Muscle of leg (tissue), 11 donors: ENCODE data around the gene MED17. TPM values are rescaled to one million over a fixed set of nuclear protein-coding genes. Genes with fewer than 3 reads are reported as not detected.
"Not testable (repeated sequence)": the region's sequence is repeated elsewhere in the genome, so short reads cannot be mapped to it uniquely, and the experiment has no call there.

ENCODE experiments used
- DNase-seq: peaks from one replicate; pipeline ENCODE4 v3.0.0; 2013
- H3K27ac ChIP-seq: one replicate; pipeline ENCODE4 v1.5.1; 2013; ENCODE audit warnings: mild to moderate bottlenecking, low read length, control low read depth
- H3K27me3 ChIP-seq: one replicate; pipeline ENCODE4 v1.6.1; 2013; ENCODE audit warnings: low read length; ENCODE audit not compliant: control insufficient read depth, insufficient read depth
- H3K36me3 ChIP-seq: one replicate; pipeline ENCODE4 v1.6.1; 2013; ENCODE audit warnings: low read length; ENCODE audit not compliant: control insufficient read depth, insufficient read depth
- H3K4me1 ChIP-seq: one replicate; pipeline ENCODE4 v1.6.1; 2013; ENCODE audit warnings: low read length; ENCODE audit not compliant: control insufficient read depth, insufficient read depth
- H3K4me3 ChIP-seq: one replicate; pipeline ENCODE4 v1.5.1; 2013; ENCODE audit warnings: low read length, control low read depth
- H3K9me3 ChIP-seq: replicated peaks from 2 replicates; pipeline ENCODE4 v1.6.1; 2013; ENCODE audit warnings: low read depth, low read length; ENCODE audit not compliant: control insufficient read depth
- WGBS: methylation state at CpG from one replicate; pipeline ENCODE4 v1.1.5; 2013; ENCODE audit warnings: missing lambda C conversion rate; ENCODE audit not compliant: insufficient coverage; 5-methylcytosine and 5-hydroxymethylcytosine counted together
- polyA plus RNA-seq, 8 donors: library from polyadenylated mRNA; unstranded; fragments of 120-200 nt; gene quantifications; one replicate each; pipeline versions ENCODE4 v1.2.1 to v1.2.3, GENCODE V29; 2013; ENCODE audit warnings: inconsistent platforms in 1 of 8, low replicate concordance in 1 of 8; ENCODE audit not compliant: insufficient read length in 8 of 8, insufficient read depth in 1 of 8
- total RNA-seq: library from RNA; stranded (reverse); fragments of 120-200 nt; gene quantifications from one replicate; pipeline ENCODE4 v1.2.4, GENCODE V29; 2013

MED17 gene
- total and polyA plus RNA-seq, 9 donors, result 18.0 to 31.9 (median 22.2) TPM

- Histone ChIP-seq H3K4me3 (peak overlapping the region; percentile 96), H3K27ac (peak overlapping the region; percentile 99), H3K9me3 (no peaks in the 10 kb centered on the region), H3K4me1 (peaks cover 13% of the 10 kb centered on the region), H3K36me3 (peaks cover 21% of the 10 kb centered on the region), H3K27me3 (no peaks in the 10 kb centered on the region)
- 0% methylated on average over 16 of the region's 20 CpGs for WGBS
- DNase-seq, result peak; percentile 77
Observed at GRCh38 chr11:93740730-93741093, 43.4 kb upstream of the MED17 start.

DNA sequence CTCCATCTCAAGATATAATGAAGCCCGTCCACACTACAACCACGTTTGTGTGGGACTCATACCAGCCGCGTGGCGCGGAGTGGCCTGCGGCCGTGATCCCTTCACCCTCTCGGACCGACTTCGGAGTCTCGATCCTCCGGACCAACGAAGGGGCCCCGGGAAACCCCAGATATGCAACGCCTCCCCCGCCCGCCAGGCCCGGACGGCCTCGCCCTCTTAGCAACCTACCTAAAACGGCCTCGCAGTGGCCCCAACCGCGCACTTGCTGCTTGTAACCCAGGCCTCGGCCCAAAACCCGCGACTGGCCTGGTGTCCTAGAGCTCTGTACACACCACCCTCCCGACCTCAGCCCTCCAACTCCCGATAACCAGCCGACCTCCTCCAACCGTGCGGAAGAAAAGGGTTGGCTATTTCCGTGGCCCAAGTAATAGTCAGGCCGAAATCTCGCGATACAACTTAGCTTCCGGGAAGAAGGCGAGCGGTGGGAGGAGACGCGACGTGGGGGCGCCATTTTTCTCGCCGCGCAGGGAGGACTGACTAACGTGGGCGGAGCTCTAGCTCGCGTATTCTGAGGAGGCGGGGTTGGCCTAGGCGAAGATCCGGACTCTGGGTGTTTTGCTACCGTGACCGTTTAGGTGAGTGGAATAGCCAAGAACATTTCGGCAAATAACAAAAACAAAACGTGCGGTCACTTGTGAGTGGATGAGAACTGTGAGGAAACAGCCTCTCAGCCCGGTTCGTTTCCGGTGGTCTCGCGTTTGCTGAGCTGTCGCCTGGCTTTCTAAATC, 42.8 kb upstream of the MED17 start, which contains the start of the genes C11orf54 and TAF1D:
TSS of gene C11orf54 (plus strand) at position 579 of the 788 bp plus-strand sequence. CDS start 5,722 bp downstream, outside the sequence.
TSS of gene TAF1D (minus strand) at position 402 of the 788 bp plus-strand sequence. CDS start 2,191 bp downstream, outside the sequence.
- peak within 1 kb of the TSS; percentile 96 for H3K4me3 ChIP-seq
- no peaks in the 10 kb centered on the region for H3K9me3 ChIP-seq
- peak; percentile 99 for DNase-seq
- H3K27me3 ChIP-seq, result no peaks in the 10 kb centered on the region
- peak within 1 kb of the TSS; percentile 99 for H3K27ac ChIP-seq
- H3K36me3 ChIP-seq, result peaks cover 21% of the 10 kb centered on the region
- WGBS, result under 1% methylated on average over 61 of the region's 65 CpGs
- peaks cover 13% of the 10 kb centered on the region for H3K4me1 ChIP-seq

DNA sequence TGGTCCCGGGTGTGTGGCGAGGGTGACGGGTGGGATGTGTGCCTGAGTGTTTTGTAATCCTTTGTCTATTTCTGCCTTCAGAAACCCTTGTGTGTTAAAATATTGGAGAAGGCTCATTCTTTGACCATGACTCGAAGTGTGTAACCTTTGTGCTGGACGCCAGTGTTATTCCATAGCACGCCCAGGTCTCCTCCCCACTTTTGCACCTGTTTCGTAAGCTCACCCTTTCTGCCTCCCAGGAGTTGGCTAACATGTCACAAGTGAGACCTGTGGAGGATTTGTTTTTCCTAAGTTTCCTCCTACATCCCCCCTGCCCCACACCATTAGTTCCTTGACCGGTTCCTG, 42.2 kb upstream of the MED17 start:
- H3K9me3 ChIP-seq, result no peaks in the 10 kb centered on the region
- DNase-seq, result peak; percentile 78
- H3K4me3 ChIP-seq, result peak overlapping the region; percentile 96
- H3K27ac ChIP-seq, result peak overlapping the region; percentile 99
- H3K36me3 ChIP-seq, result peaks cover 21% of the 10 kb centered on the region
- no peaks in the 10 kb centered on the region for H3K27me3 ChIP-seq
- whole genome bisulfite sequencing, result 0% methylated on average over 2 of the region's 8 CpGs
- peaks cover 13% of the 10 kb centered on the region for H3K4me1 ChIP-seq

DNA sequence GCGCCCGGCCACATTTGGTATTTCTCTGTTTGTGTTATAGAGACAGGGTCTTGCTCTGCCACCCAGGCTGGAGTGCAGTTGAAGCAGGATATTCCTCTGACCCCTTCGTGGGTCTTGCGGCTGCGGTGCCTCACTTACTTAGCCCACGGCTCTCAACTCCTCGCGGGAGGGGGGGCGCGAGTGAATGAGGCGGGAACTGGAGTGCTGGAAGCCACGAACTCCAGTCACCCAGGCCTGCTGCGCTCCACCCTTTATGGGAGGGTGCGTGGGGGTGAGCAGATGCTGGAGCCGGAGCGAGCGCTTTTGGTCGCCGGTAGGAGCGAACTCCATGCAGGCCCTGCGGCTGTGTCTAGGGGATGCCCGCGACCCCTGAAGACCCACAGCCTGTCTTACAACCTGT, 40.8 kb upstream of the MED17 start:
- Histone ChIP-seq H3K27ac (no peak overlapping the region), H3K4me3 (no peak overlapping the region), H3K4me1 (peaks cover 13% of the 10 kb centered on the region), H3K36me3 (peaks cover 16% of the 10 kb centered on the region), H3K27me3 (no peaks in the 10 kb centered on the region), H3K9me3 (no peaks in the 10 kb centered on the region)
- WGBS, result 93% methylated on average over 23 of the region's 23 CpGs
- DNase-seq, result no peak

DNA sequence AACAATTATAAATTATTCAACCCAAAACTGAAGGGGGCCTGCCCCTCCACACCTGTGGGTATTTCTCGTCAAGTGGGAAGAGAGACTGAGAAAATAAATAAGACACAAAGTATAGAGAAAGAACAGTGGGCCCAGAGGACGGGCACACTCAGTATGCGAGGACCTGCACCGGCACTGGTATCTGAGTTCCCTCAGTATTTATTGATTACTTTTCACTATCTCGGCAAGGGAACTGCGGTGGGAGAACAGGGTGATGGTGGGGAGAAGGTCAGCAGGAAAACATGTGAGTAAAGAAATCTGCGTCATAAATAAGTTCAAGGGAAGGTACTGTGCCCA, 39.4 kb upstream of the MED17 start:
- DNase-seq, result no peak
- WGBS, result 70% methylated on average over 5 of the region's 7 CpGs
- Histone ChIP-seq H3K4me1 (peaks cover 10% of the 10 kb centered on the region), H3K4me3 (no peak overlapping the region), H3K27ac (no peak overlapping the region), H3K36me3 (peaks cover 12% of the 10 kb centered on the region), H3K9me3 (no peaks in the 10 kb centered on the region), H3K27me3 (no peaks in the 10 kb centered on the region)

DNA sequence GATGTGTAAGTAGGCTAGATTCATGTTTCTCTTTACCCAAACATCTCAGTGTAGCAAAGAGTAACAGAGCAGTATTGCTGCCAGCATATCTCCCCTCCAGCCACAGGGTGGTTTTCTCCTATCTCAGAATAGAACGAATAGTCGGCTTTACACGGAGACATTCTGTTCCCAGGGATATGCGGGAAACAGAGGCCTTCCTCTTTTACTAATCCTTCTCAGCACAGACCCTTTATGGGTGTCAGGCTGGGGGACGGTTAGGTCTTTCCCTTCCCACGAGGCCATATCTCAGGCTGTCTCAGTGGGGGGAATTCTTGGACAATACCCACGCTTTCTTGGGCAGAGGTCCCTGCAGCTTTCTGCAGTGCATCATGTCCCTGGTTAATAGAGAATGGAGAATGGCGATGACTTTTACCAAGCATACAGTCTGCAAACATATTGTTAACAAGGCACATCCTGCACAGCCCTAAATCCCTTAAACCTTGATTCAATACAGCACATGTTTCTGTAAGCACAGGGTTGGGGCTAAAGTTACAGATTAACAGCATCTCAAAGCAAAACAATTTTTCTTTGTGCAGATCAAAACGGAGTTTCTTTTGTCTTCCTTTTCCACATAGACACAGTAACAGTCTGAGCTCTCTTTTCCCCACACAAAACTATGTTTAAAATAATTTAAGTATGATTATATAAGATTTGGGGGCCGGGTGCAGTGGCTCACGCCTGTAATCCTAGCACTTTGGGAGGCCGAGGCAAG, 38.9 kb upstream of the MED17 start:
- not testable (repeated sequence) for H3K27me3 ChIP-seq, H3K9me3 ChIP-seq, H3K27ac ChIP-seq, DNase-seq, H3K4me1 ChIP-seq, H3K4me3 ChIP-seq
- 70% methylated on average over 2 of the region's 12 CpGs for WGBS
- peaks cover 10% of the 10 kb centered on the region for H3K36me3 ChIP-seq

DNA sequence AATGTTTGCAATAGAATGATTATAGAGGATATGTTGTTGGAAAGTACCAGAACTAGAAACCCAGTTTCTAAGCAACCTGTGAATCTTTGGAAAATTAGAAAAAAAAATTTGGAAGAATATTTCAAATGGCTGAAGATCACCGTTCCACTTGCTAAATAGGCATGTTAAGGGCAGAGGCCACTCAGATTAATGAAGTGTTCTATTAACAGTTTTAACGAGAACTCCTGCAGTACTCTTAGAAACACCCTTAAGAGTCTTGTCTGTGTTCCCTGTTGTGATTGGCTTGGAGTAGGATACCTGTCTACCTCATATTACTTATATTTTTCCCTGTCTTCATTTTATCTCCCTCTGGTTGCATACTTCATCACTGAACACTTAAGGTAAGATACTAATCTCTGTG, 38.0 kb upstream of the MED17 start:
- no peak overlapping the region for H3K4me3 ChIP-seq
- no peaks in the 10 kb centered on the region for H3K9me3 ChIP-seq
- no peaks in the 10 kb centered on the region for H3K27me3 ChIP-seq
- no CpG with 5 or more reads among the region's 2 CpGs for WGBS
- peaks cover 10% of the 10 kb centered on the region for H3K36me3 ChIP-seq
- peaks cover 6% of the 10 kb centered on the region for H3K4me1 ChIP-seq
- no peak overlapping the region for H3K27ac ChIP-seq
- no peak for DNase-seq

- no CpG with 5 or more reads among the region's 1 CpG for WGBS
Observed at GRCh38 chr11:93747122-93747521, 37.0 kb upstream of the MED17 start.

DNA sequence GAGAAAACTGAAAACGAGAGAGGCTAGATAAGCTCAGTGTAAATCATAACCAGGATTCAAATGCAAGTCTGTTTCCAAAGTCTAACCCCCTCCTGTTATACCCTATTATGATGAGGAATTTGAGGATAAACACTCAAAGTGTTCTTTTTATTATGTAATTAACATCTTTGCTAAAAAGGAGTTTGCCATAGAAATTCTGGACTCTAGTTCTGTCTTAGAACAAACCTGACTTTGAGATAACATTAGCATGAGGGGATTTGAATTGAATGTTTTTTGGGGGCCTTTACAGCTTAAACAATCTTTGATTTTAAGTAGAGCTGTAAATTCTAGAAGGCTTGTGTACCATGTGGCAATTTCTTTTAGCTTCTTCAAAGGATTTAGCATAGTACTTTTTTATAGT, 33.1 kb upstream of the MED17 start:
- Histone ChIP-seq H3K4me3 (no peak overlapping the region), H3K36me3 (peaks cover 15% of the 10 kb centered on the region), H3K9me3 (no peaks in the 10 kb centered on the region), H3K27ac (no peak overlapping the region), H3K4me1 (no peaks in the 10 kb centered on the region), H3K27me3 (no peaks in the 10 kb centered on the region)
- DNase-seq, result no peak
- WGBS, result no CpG with 5 or more reads among the region's 1 CpG

More at GRCh38 chr11:93747122-93747521, 37.0 kb upstream of the MED17 start:
- no peaks in the 10 kb centered on the region for H3K27me3 ChIP-seq
- H3K27ac ChIP-seq, result no peak overlapping the region
- no peak for DNase-seq
- peaks cover 10% of the 10 kb centered on the region for H3K36me3 ChIP-seq
- peaks cover 6% of the 10 kb centered on the region for H3K4me1 ChIP-seq
- no peak overlapping the region for H3K4me3 ChIP-seq
- H3K9me3 ChIP-seq, result no peaks in the 10 kb centered on the region

GRCh38 chr11:93753241-93753640, 30.8 kb upstream of the MED17 start:
- Histone ChIP-seq H3K27ac (no peak overlapping the region), H3K4me3 (no peak overlapping the region), H3K36me3 (peaks cover 29% of the 10 kb centered on the region), H3K9me3 (no peaks in the 10 kb centered on the region), H3K27me3 (no peaks in the 10 kb centered on the region), H3K4me1 (no peaks in the 10 kb centered on the region)
- DNase-seq, result no peak
- no CpG with 5 or more reads among the region's 2 CpGs for WGBS
